PC-9 (cell line): ENCODE data around the gene SNRNP25. TPM values are rescaled to one million over a fixed set of nuclear protein-coding genes. Genes with fewer than 3 reads are reported as not detected.
A peak's percentile ranks its signal among the peaks of the same experiment; 100 is the strongest.

Source experiments
- BruUV-seq: library from RNA; stranded (reverse); fragments of 400-500 nt; replicated peaks from 2 replicates; lab custom pipeline; 2021; lab: Mats Ljungman, UMichigan
- CTCF ChIA-PET: fragments of 300-600 bp; sonication (Branson Sonifier 250); formaldehyde crosslinking; loops from one replicate; lab custom pipeline; 2022; ENCODE audit warnings: antibody characterized with exemption; lab: Charles Lee
- POLR2A ChIA-PET: fragments of 300-600 bp; sonication (Branson Sonifier 250); formaldehyde crosslinking; loops from one replicate; lab custom pipeline; 2022; ENCODE audit warnings: antibody characterized with exemption; ENCODE audit not compliant: unreplicated experiment; lab: Charles Lee
- DNase-seq, 2 experiments: peaks; one replicate each; pipeline versions ENCODE4 v3.0.0 to v3.0.0-alpha.2; 2015 to 2022; ENCODE audit warnings: mixed read lengths in 1 of 2
- H2AFZ ChIP-seq: fragments of 200-600 bp; sonication (generic); 2 replicates; pipeline ENCODE4 v1.8.1; 2017; ENCODE audit warnings: antibody characterized with exemption
- H3F3A ChIP-seq: fragments of 200-600 bp; sonication (generic); 2 replicates; pipeline ENCODE4 v1.8.1; 2017; ENCODE audit warnings: antibody characterized with exemption, mild to moderate bottlenecking, low read depth; ENCODE audit not compliant: insufficient read depth
- H3K27ac ChIP-seq: fragments of 200-600 bp; sonication (generic); 2 replicates; pipeline ENCODE4 v1.6.1; 2016; ENCODE audit warnings: mixed run types
- H3K27me3 ChIP-seq: fragments of 200-600 bp; sonication (generic); 2 replicates; pipeline ENCODE4 v1.6.1; 2016; ENCODE audit warnings: low read depth, mixed run types; ENCODE audit not compliant: insufficient read depth
- H3K36me3 ChIP-seq: fragments of 200-600 bp; sonication (generic); 2 replicates; pipeline ENCODE4 v1.6.1; 2016; ENCODE audit warnings: low read depth, mixed run types
- H3K4me1 ChIP-seq: fragments of 200-600 bp; sonication (generic); replicated peaks from 2 replicates; pipeline ENCODE4 v1.6.1; 2016; ENCODE audit warnings: mixed run types; ENCODE audit not compliant: insufficient read depth
- H3K4me2 ChIP-seq: fragments of 200-600 bp; sonication (generic); 2 replicates; pipeline ENCODE4 v1.6.1; 2017; ENCODE audit warnings: mixed run types
- H3K4me3 ChIP-seq: fragments of 200-600 bp; sonication (generic); 2 replicates; pipeline ENCODE4 v1.6.1; 2016; ENCODE audit warnings: mixed run types
- H3K79me2 ChIP-seq: fragments of 200-600 bp; sonication (generic); 2 replicates; pipeline ENCODE4 v1.6.1; 2017; ENCODE audit warnings: low read depth, mixed run types
- H3K9me2 ChIP-seq: fragments of 200-600 bp; sonication (generic); 2 replicates; pipeline ENCODE4 v1.8.1; 2017; ENCODE audit warnings: mild to moderate bottlenecking; ENCODE audit not compliant: insufficient read depth
- H3K9me3 ChIP-seq: fragments of 200-600 bp; sonication (generic); 2 replicates; pipeline ENCODE4 v1.8.1; 2016; ENCODE audit warnings: low read depth; ENCODE audit not compliant: insufficient read depth
- H4K20me1 ChIP-seq: fragments of 200-600 bp; sonication (generic); 2 replicates; pipeline ENCODE4 v1.8.1; 2017; ENCODE audit not compliant: insufficient read depth
- EZH2 ChIP-seq: fragments of 200-600 bp; sonication (generic); IDR thresholded peaks from 2 replicates; pipeline ENCODE4 v1.8.0; 2017; ENCODE audit warnings: antibody characterized with exemption, low read depth
- intact Hi-C: fragments of 100-400 bp; cut with micrococcal nuclease; formaldehyde crosslinking; loops from one replicate; pipeline ENCODE4 v1.10.0; 2022; ENCODE audit not compliant: unreplicated experiment
- total RNA-seq: library from RNA; stranded (reverse); gene quantifications from 2 replicates; pipeline ENCODE4 v1.2.3, GENCODE V29; 2021
- TF ChIP-seq, protein P1 (sequence below): fragments of 200-600 bp; sonication (generic); conservative IDR thresholded peaks from 2 replicates; pipeline ENCODE4 v1.6.1; 2017; ENCODE audit warnings: mixed run types, antibody characterized with exemption, mild to moderate bottlenecking, moderate library complexity

Gene SNRNP25
- total RNA-seq, 1 experiment from 2014 or later, result 61.4 TPM

DNA sequence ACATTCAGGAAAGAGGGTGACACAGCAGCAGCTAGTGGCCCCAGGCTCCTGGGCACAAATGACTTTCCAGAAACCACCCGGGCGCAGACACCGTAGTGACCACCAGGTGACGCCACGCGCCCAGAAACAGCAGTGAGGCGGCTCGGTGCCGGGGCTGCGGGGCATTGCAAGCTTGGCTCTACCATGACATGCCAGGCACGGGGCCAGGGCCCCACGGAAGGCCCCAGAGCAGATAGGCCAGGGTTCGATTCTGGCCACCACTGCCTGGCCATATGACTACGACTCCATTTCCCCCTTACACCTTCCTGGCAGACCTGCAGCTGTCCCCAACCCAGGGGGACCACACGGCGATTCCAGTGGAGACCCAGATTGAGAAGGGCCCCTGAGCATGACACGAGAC, 12.1 kb downstream of the SNRNP25 start:
- H2AFZ ChIP-seq, result no peak overlapping the region
- no peaks in the 10 kb centered on the region for H3K9me2 ChIP-seq
- no peaks in the 10 kb centered on the region for H3K9me3 ChIP-seq
- POLR2A ChIA-PET, result no interaction called here
- H3K4me1 ChIP-seq, result peaks cover 10% of the 10 kb centered on the region
- H3K27ac ChIP-seq, result no peak overlapping the region
- H3K27me3 ChIP-seq, result no peaks in the 10 kb centered on the region
- BruUV-seq, result no TSS peak
- H3K79me2 ChIP-seq, result peaks cover 3% of the 10 kb centered on the region; the same call in 1 of the 2 replicates
- no peak overlapping the region for H3K4me2 ChIP-seq
- TF ChIP-seq EZH2, result no peak
- TF ChIP-seq, protein P1, sequence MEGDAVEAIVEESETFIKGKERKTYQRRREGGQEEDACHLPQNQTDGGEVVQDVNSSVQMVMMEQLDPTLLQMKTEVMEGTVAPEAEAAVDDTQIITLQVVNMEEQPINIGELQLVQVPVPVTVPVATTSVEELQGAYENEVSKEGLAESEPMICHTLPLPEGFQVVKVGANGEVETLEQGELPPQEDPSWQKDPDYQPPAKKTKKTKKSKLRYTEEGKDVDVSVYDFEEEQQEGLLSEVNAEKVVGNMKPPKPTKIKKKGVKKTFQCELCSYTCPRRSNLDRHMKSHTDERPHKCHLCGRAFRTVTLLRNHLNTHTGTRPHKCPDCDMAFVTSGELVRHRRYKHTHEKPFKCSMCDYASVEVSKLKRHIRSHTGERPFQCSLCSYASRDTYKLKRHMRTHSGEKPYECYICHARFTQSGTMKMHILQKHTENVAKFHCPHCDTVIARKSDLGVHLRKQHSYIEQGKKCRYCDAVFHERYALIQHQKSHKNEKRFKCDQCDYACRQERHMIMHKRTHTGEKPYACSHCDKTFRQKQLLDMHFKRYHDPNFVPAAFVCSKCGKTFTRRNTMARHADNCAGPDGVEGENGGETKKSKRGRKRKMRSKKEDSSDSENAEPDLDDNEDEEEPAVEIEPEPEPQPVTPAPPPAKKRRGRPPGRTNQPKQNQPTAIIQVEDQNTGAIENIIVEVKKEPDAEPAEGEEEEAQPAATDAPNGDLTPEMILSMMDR, result peak; percentile 92
- H4K20me1 ChIP-seq, result peaks cover 8% of the 10 kb centered on the region
- peak; percentile 52 to 89 for DNase-seq
- H3K36me3 ChIP-seq, result no peaks in the 10 kb centered on the region
- H3F3A ChIP-seq, result no peaks in the 10 kb centered on the region
- intact Hi-C loops, result loop anchor here (1.0 kb wide), 1 partner anchor 32 kb away; no protein-coding TSS in a partner anchor
- CTCF ChIA-PET, result interaction anchor here (0.5 to 2.3 kb wide), 7 partner anchors 11 to 297 kb away, joined by 3 to 14 read pairs (median 4); partner anchors contain the start of genes POLR3K and SNRNP25
- no peak overlapping the region for H3K4me3 ChIP-seq

DNA sequence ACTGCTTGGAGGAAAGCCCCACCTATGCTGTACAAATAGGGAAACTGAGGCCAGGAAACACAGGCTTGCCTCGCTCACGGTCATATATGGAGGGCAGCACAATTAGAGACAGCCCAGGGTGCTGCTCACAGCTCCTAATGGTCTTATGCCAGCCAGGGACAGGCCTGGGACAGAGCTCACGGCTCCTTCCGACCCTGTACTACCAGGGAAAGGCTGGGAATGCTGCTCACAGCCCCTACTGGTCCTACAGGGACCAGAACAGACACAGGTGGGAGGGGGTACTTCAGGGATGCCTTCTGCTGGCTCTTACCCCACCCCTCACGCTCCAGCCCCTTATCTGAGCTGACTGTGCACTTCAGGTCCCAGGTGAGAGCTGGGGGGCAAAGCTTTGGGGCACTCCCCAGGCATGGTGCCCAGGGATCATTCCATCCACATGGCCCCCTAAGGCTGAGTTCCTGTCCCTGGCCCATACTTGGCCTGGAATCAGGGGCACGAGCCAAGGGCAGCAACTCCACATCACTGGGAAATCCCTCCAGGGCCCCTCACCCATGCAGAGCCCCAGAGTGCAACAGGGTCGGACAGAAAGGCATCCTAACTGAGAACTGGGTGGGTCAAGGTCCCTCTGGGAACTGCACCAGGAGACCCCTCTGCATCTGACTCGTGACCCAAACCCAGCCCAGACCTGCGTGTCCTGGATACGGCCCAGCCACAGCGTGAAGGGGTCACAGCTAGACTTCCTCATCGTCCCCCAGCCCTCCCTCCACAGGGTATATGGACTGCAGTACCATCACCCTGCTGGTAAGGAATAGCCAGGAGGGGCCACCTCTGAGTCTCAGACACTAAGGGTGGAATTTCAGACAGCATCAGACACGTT, 12.9 kb downstream of the SNRNP25 start:
- H3K9me3 ChIP-seq, result no peaks in the 10 kb centered on the region
- H4K20me1 ChIP-seq, result peaks cover 8% of the 10 kb centered on the region
- DNase-seq, result no peak
- TF ChIP-seq, protein P1, result no peak
- TF ChIP-seq EZH2, result no peak
- CTCF ChIA-PET, result interaction anchor here (0.5 to 2.3 kb wide), 8 partner anchors 10 to 296 kb away, joined by 3 to 14 read pairs (median 4); partner anchors contain the start of genes AXIN1, MPG, POLR3K and SNRNP25
- H3K4me1 ChIP-seq, result peaks cover 16% of the 10 kb centered on the region
- intact Hi-C loops, result no loop called here
- POLR2A ChIA-PET, result interaction anchor here (0.6 kb wide), 2 partner anchors 162 to 286 kb away, joined by 3 to 4 read pairs; no protein-coding TSS in a partner anchor
- peaks cover 3% of the 10 kb centered on the region; the same call in 1 of the 2 replicates for H3K79me2 ChIP-seq
- H3K36me3 ChIP-seq, result no peaks in the 10 kb centered on the region
- H3K9me2 ChIP-seq, result no peaks in the 10 kb centered on the region
- H3K4me3 ChIP-seq, result no peak overlapping the region
- H3K27me3 ChIP-seq, result no peaks in the 10 kb centered on the region
- H3F3A ChIP-seq, result no peaks in the 10 kb centered on the region
- no peak overlapping the region for H3K27ac ChIP-seq
- no TSS peak for BruUV-seq
- no peak overlapping the region for H3K4me2 ChIP-seq
- H2AFZ ChIP-seq, result no peak overlapping the region

DNA sequence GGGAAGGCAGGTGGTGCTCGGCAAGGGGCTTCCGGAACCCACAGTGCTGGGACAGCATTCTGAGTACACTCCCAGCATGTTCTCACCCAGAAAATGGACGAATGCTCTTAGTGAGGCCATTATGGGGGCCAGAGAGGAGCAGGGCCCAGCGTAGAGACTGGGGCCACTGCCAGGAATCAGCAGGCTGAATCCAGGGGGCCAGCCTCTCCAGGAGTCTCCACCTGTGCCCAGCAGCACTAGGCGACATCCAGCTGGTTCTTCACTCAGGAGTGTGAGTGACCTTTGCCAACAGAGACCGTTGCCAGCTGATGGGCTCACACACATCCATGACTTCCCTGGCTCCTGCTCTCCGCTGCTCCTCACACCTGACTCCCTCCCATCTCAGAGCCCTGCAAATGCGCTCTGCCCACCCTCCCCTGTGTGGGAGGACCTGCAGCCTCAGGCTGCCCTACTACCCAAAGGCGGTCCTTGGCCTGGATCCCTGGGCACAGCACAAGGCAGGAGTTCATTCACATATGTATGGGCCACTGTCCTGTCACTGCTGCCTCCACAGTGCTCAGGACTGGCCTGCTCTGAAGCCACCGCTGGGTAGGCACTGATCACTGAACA, 13.7 kb downstream of the SNRNP25 start:
- Histone ChIP-seq H3K79me2 (peaks cover 3% of the 10 kb centered on the region; the same call in 1 of the 2 replicates), H3K4me3 (no peak overlapping the region), H3K4me2 (no peak overlapping the region), H4K20me1 (peaks cover 8% of the 10 kb centered on the region), H3K4me1 (peaks cover 16% of the 10 kb centered on the region), H3K27ac (no peak overlapping the region), H3K36me3 (no peaks in the 10 kb centered on the region), H3K9me2 (no peaks in the 10 kb centered on the region), H2AFZ (no peak overlapping the region), H3K27me3 (no peaks in the 10 kb centered on the region), H3F3A (no peaks in the 10 kb centered on the region), H3K9me3 (no peaks in the 10 kb centered on the region)
- DNase-seq, result no peak
- CTCF ChIA-PET, result interaction anchor here (0.6 kb wide), 1 partner anchor 384 kb away, joined by 13 read pairs; no protein-coding TSS in a partner anchor
- POLR2A ChIA-PET, result interaction anchor here (0.6 kb wide), 1 partner anchor 290 kb away, joined by 4 read pairs; no protein-coding TSS in a partner anchor
- intact Hi-C loops, result no loop called here
- TF ChIP-seq, protein P1, result no peak
- no peak for TF ChIP-seq EZH2
- BruUV-seq, result no TSS peak
